NCI-H82 treated with DMSO at 0.1 percent for 48 hours (cell line): Measurements from ENCODE around the gene SLC6A18.
"Not testable (repeated sequence)": the region's sequence is repeated elsewhere in the genome, so short reads cannot be mapped to it uniquely, and the experiment has no call there.

Source experiments
- DNase-seq: peaks from one replicate; lab custom pipeline; 2025; ENCODE audit not compliant: unreplicated experiment; lab: John Stamatoyannopoulos, UW

The SLC6A18 gene

GRCh38 chr5:1270933-1271914 lies 46.0 kb downstream of the SLC6A18 start:
- DNase-seq: no peak

- no peak for DNase-seq
These were observed 47.0 kb downstream of the SLC6A18 start for GRCh38 chr5:1272201-1272600.

DNA sequence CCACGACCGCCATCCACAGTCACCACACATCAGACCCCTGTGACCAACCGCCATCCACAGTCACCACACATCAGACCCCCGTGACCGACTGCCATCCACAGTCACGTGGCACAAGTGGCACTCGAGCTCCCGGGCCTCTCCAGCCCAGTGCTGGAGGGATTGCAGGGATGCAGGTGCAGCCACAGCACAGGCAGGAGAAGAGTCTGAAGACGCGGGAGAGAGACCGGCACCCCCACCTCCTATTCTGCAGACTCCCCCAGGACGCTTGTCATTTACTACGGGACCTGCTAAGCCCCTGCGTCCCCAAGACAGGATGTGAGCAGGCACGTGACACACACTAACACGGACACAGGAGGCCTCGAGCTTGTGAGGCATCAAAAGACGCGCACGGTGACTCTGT lies 48.6 kb downstream of the SLC6A18 start:
- no peak for DNase-seq

DNA sequence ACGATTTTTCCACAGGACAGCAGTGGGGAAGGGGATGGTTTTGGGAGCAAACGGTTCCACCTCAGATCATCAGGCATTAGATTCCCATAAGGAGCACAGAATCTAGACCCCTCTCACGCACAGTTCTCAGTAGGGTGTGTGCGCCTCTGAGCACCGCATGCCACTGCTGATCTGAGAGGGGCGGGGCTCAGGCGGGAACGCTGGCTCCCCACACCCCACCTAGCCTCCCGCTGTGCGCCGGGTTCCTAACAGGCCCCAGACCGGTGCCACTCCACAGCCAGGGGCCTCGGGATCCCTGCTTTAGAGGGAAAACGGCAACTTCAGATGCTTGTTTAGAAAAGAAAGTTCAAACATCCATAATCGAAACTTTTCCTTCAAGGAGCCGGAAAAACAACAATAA lies 49.3 kb downstream of the SLC6A18 start:
- DNase-seq: no peak

GRCh38 chr5:1275397-1276391 lies 50.5 kb downstream of the SLC6A18 start:
- not testable (repeated sequence) for DNase-seq

GRCh38 chr5:1276930-1277329 lies 51.7 kb downstream of the SLC6A18 start:
- no peak for DNase-seq

GRCh38 chr5:1277331-1277730 lies 52.1 kb downstream of the SLC6A18 start:
- DNase-seq: no peak

GRCh38 chr5:1277781-1278180 lies 52.6 kb downstream of the SLC6A18 start:
- DNase-seq: no peak

DNA sequence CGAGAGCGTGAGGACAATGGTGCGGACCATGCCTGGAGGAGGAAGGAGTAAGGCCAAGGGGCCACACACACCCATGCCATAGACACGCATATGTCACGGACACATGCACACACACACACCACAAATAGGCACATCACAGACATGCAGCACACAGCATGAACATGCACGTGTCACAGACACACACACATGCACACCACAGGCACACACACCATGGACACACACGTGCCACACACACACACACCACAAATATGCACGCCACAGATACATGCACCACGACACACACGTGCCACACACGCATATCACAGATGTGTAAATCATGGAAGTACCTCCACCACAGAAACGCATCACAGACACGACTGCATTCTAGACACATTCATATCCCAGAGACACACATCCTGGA lies 53.0 kb downstream of the SLC6A18 start:
- no peak for DNase-seq

GRCh38 chr5:1278656-1279442 lies 53.7 kb downstream of the SLC6A18 start:
- DNase-seq: no peak

DNA sequence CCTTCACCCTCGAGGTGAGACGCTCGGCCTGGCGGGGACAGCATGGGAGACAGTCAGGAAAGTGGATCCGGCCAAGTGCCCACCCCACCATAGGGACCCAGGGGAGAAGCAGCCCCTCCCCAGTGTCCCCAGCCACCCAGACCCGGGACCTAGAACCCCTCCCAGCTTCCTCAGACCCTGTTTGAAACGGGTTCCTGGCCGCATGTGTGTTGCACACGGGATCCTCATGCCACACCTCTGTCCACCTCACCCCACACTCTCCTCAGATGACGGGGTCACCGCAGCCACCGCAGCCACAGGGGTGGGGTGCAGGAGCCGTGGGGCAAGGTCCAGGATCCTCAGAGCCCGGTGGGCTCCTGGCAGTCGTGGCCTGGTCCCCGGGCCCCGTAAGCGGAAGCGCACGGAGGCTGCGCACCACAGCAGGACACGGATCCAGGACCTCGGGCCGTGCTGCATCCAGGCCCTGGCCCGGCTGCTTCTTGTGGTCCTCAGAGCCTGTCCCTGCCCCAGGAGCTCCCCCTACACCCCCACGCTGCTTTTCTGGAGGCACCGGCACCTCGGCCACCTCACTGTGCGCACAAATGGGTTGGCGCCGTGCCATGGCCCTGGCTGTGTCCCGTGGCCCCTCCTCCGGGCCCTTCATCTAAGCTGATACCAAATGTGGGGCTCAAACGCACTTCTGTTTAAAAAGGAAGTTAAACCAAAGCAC lies 54.4 kb downstream of the SLC6A18 start:
- no peak for DNase-seq

DNA sequence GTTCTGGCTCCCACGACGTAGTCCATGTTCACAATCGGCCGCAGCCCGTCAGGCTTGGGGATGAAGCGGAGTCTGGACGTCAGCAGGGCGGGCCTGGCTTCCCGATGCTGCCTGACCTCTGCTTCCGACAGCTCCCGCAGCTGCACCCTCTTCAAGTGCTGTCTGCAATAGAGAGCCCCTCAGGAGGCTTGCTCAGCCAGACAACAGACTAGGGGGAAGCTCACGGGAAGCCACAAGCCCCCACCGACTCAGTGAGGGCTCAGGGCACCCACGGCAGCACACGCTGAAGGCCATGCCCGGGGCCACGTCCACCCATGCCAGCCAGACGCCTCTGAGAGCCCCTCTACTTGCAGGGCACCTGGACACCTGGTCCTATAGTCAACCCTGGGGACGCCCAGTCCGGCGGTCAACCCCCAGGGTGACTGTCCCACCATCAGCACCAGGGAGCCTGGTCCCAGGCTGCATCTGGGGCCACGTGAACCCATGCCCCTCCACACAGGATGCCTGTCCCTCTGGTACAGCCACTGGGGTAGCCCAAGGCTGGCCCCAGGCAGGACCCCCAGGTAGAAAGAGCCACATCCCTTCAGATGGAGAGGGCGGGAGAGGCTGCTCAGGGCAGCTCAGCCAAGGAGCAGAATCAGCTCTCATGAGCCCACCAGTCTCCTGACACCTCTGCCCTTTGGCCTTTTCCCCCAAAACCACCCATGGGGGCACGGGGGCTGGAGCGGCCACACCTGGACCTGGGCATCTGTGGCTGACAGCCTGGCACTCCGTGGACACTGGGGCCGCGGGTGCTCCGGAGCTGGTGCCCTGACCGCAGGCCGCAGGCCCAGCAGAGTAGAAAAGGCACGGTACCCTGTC lies 55.2 kb downstream of the SLC6A18 start:
- no peak for DNase-seq

GRCh38 chr5:1281038-1281882 lies 56.1 kb downstream of the SLC6A18 start:
- no peak for DNase-seq

DNA sequence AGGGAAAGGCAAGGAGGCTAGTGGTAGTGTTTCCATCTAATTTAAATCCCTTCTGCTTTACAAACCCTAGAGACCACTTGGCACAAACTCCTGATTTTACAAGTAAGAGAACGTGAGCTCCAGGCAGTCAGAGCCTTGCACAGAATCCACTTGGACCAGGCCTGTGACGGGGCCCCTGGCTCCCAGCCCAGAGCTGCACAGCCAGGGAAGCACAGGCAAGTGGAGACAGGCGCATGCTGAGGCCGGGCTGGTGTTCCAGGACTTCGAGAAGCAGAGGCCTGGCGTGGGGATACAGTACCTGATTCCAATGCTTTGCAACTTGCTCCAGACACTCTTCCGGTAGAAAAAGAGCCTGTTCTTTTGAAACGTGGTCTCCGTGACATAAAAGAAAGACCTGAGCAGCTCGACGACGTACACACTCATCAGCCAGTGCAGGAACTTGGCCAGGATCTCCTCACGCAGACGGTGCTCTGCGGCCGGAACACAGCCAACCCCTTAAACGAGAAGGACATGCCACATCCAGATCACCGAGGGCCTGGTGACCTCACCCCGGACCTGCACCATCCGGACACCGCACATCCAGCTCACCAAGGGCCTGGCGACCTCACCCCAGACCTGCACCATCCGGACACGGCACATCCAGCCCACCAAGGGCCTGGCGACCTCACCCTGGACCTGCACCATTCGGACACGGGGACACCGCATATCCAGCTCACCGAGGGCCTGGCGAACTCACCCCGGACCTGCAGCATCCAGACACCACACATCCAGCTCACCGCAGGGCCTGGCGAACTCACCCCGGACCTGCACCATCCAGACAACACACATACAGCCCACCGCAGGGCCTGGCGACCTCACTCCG lies 57.2 kb downstream of the SLC6A18 start:
- no peak for DNase-seq

DNA sequence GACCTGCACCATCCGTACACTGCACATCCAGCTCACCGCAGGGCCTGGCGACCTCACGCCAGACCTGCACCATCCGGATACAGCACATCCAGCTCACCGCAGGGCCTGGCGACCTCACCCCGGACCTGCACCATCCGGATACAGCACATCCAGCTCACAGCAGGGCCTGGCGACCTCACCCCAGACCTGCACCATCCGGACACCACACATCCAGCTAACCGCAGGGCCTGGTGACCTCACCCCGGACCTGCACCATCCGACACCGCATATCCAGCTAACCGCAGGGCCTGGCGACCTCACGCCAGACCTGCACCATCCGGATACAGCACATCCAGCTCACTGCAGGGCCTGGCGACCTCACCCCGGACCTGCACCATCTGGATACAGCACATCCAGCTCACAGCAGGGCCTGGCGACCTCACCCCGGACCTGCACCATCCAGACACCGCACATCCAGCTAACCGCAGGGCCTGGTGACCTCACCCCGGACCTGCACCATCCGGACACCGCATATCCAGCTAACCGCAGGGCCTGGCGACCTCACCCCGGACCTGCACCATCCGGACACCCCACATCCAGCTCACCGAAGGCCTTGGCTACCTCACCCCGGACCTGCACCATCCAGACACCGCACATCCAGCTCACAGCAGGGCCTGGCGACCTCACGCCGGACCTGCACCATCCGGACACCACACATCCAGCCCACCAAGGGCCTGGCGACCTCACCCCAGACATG lies 58.0 kb downstream of the SLC6A18 start:
- not testable (repeated sequence) for DNase-seq

- not testable (repeated sequence) for DNase-seq
These were observed 58.5 kb downstream of the SLC6A18 start for GRCh38 chr5:1283729-1284041.
